SK-N-SH treated with all-trans-retinoic acid at 6 μM for 48 hours (cell line): ENCODE data around the gene BLMH.

ENCODE experiments used
- ATAC-seq: fragments of 200-7000 bp; cut with Tn5 transposase; 3 replicates; pipeline ENCODE4 v1.9.1; 2020; ENCODE audit warnings: mild to moderate bottlenecking, moderate library complexity
- ARNTL ChIP-seq: fragments of 450-650 bp; formaldehyde crosslinking; IDR thresholded peaks from 2 replicates; pipeline ENCODE4 v1.5.0; 2020; ENCODE audit warnings: low read depth, mild to moderate bottlenecking, moderate library complexity, borderline replicate concordance
- BACH2 ChIP-seq: fragments of 250-450 bp; sonication (Bioruptor Pico); IDR thresholded peaks from 2 replicates; pipeline ENCODE4 v1.9.0; 2021; ENCODE audit warnings: mild to moderate bottlenecking, borderline replicate concordance
- CSDC2 ChIP-seq: fragments of 250-450 bp; sonication (Bioruptor Pico); IDR thresholded peaks from 2 replicates; pipeline ENCODE4 v1.5.0; 2020; ENCODE audit warnings: mild to moderate bottlenecking, moderate library complexity
- GLIS3 ChIP-seq: fragments of 250-450 bp; sonication (Bioruptor Pico); IDR thresholded peaks from 2 replicates; pipeline ENCODE4 v1.5.0; 2020; ENCODE audit warnings: mild to moderate bottlenecking, moderate library complexity
- ISL1 ChIP-seq: fragments of 250-450 bp; sonication (Bioruptor Pico); IDR thresholded peaks from 2 replicates; pipeline ENCODE4 v2.1.2; 2022; ENCODE audit warnings: mild to moderate bottlenecking, moderate library complexity
- RARB ChIP-seq: fragments of 250-450 bp; sonication (Bioruptor Pico); IDR thresholded peaks from 2 replicates; pipeline ENCODE4 v1.8.0; 2021; ENCODE audit warnings: mild to moderate bottlenecking, moderate library complexity
- SNAI2 ChIP-seq: fragments of 250-450 bp; sonication (Bioruptor Pico); IDR thresholded peaks from 2 replicates; pipeline ENCODE4 v1.5.0; 2020; ENCODE audit warnings: mild to moderate bottlenecking, moderate library complexity
- TCF4 ChIP-seq: fragments of 250-450 bp; sonication (Bioruptor Pico); IDR thresholded peaks from 2 replicates; pipeline ENCODE4 v1.8.0; 2021; ENCODE audit warnings: mild to moderate bottlenecking, moderate library complexity, borderline replicate concordance
- TSHZ2 ChIP-seq: fragments of 250-450 bp; sonication (Bioruptor Pico); IDR thresholded peaks from 2 replicates; pipeline ENCODE4 v1.5.0; 2020; ENCODE audit warnings: mild to moderate bottlenecking, moderate library complexity
- ZC3H10 ChIP-seq: fragments of 250-450 bp; sonication (Bioruptor Pico); IDR thresholded peaks from 2 replicates; pipeline ENCODE4 v1.5.1; 2021; ENCODE audit warnings: mild to moderate bottlenecking, moderate library complexity
- ZFP3 ChIP-seq: fragments of 250-450 bp; sonication (Bioruptor Pico); IDR thresholded peaks from 2 replicates; pipeline ENCODE4 v1.5.0; 2020; ENCODE audit warnings: mild to moderate bottlenecking, moderate library complexity
- ZFP30 ChIP-seq: fragments of 450-650 bp; formaldehyde crosslinking; IDR thresholded peaks from 2 replicates; pipeline ENCODE4 v1.5.0; 2022; ENCODE audit warnings: mild to moderate bottlenecking, moderate library complexity
- ZNF565 ChIP-seq: fragments of 450-650 bp; formaldehyde crosslinking; conservative IDR thresholded peaks from 2 replicates; pipeline ENCODE4 v1.5.0; 2020; ENCODE audit warnings: low read depth, mild to moderate bottlenecking, moderate library complexity
- ZNF8 ChIP-seq: fragments of 450-650 bp; formaldehyde crosslinking; IDR thresholded peaks from 2 replicates; pipeline ENCODE4 v1.5.0; 2020; ENCODE audit warnings: mild to moderate bottlenecking, moderate library complexity
- TF ChIP-seq, protein P1 (sequence below): fragments of 250-450 bp; sonication (Bioruptor Pico); IDR thresholded peaks from 2 replicates; pipeline ENCODE4 v1.8.0; 2021; ENCODE audit warnings: low read depth, mild to moderate bottlenecking, moderate library complexity, borderline replicate concordance
- TF ChIP-seq, protein P2 (sequence below): fragments of 250-450 bp; sonication (Bioruptor Pico); IDR thresholded peaks from 2 replicates; pipeline ENCODE4 v1.5.1; 2020; ENCODE audit warnings: low read depth, mild to moderate bottlenecking, moderate library complexity
- TF ChIP-seq, protein P3 (sequence below): fragments of 250-450 bp; sonication (Bioruptor Pico); IDR thresholded peaks from 2 replicates; pipeline ENCODE4 v1.5.1; 2021; ENCODE audit warnings: mild to moderate bottlenecking, moderate library complexity
- TF ChIP-seq, protein P4 (sequence below): fragments of 250-450 bp; sonication (Bioruptor Pico); IDR thresholded peaks from 2 replicates; pipeline ENCODE4 v1.8.0; 2020; ENCODE audit warnings: mild to moderate bottlenecking, moderate library complexity, borderline replicate concordance

Gene BLMH

GRCh38 chr17:30234296-30234695 is 57.4 kb downstream of the BLMH start:
- ATAC-seq, result no peak
- TF ChIP-seq ARNTL (CRISPR knock-in tag), result no peak
- TF ChIP-seq TCF4 (CRISPR knock-in tag), result no peak
- TF ChIP-seq, protein P1, sequence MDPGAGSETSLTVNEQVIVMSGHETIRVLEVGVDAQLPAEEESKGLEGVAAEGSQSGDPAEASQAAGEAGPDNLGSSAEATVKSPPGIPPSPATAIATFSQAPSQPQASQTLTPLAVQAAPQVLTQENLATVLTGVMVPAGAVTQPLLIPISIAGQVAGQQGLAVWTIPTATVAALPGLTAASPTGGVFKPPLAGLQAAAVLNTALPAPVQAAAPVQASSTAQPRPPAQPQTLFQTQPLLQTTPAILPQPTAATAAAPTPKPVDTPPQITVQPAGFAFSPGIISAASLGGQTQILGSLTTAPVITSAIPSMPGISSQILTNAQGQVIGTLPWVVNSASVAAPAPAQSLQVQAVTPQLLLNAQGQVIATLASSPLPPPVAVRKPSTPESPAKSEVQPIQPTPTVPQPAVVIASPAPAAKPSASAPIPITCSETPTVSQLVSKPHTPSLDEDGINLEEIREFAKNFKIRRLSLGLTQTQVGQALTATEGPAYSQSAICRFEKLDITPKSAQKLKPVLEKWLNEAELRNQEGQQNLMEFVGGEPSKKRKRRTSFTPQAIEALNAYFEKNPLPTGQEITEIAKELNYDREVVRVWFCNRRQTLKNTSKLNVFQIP, result no peak
- TF ChIP-seq, protein P2, sequence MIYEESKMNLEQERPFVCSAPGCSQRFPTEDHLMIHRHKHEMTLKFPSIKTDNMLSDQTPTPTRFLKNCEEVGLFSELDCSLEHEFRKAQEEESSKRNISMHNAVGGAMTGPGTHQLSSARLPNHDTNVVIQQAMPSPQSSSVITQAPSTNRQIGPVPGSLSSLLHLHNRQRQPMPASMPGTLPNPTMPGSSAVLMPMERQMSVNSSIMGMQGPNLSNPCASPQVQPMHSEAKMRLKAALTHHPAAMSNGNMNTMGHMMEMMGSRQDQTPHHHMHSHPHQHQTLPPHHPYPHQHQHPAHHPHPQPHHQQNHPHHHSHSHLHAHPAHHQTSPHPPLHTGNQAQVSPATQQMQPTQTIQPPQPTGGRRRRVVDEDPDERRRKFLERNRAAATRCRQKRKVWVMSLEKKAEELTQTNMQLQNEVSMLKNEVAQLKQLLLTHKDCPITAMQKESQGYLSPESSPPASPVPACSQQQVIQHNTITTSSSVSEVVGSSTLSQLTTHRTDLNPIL (CRISPR knock-in tag), result no peak
- TF ChIP-seq SNAI2 (CRISPR knock-in tag), result no peak
- TF ChIP-seq TSHZ2 (CRISPR knock-in tag), result no peak
- no peak for TF ChIP-seq ZFP30 (CRISPR knock-in tag)
- no peak for TF ChIP-seq CSDC2

GRCh38 chr17:30232824-30233427 is 58.8 kb downstream of the BLMH start:
- TF ChIP-seq ISL1, result no peak
- no peak for TF ChIP-seq TCF4 (CRISPR knock-in tag)
- no peak for TF ChIP-seq ZNF565 (CRISPR knock-in tag)
- no peak for TF ChIP-seq ZC3H10 (CRISPR knock-in tag)
- TF ChIP-seq, protein P1, result no peak
- TF ChIP-seq ZFP30 (CRISPR knock-in tag), result no peak
- TF ChIP-seq, protein P3, sequence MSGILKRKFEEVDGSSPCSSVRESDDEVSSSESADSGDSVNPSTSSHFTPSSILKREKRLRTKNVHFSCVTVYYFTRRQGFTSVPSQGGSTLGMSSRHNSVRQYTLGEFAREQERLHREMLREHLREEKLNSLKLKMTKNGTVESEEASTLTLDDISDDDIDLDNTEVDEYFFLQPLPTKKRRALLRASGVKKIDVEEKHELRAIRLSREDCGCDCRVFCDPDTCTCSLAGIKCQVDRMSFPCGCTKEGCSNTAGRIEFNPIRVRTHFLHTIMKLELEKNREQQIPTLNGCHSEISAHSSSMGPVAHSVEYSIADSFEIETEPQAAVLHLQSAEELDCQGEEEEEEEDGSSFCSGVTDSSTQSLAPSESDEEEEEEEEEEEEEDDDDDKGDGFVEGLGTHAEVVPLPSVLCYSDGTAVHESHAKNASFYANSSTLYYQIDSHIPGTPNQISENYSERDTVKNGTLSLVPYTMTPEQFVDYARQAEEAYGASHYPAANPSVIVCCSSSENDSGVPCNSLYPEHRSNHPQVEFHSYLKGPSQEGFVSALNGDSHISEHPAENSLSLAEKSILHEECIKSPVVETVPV, result no peak
- no peak for TF ChIP-seq SNAI2 (CRISPR knock-in tag)
- TF ChIP-seq, protein P4, sequence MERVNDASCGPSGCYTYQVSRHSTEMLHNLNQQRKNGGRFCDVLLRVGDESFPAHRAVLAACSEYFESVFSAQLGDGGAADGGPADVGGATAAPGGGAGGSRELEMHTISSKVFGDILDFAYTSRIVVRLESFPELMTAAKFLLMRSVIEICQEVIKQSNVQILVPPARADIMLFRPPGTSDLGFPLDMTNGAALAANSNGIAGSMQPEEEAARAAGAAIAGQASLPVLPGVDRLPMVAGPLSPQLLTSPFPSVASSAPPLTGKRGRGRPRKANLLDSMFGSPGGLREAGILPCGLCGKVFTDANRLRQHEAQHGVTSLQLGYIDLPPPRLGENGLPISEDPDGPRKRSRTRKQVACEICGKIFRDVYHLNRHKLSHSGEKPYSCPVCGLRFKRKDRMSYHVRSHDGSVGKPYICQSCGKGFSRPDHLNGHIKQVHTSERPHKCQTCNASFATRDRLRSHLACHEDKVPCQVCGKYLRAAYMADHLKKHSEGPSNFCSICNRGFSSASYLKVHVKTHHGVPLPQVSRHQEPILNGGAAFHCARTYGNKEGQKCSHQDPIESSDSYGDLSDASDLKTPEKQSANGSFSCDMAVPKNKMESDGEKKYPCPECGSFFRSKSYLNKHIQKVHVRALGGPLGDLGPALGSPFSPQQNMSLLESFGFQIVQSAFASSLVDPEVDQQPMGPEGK (CRISPR knock-in tag), result no peak
- no peak for TF ChIP-seq ZNF8 (CRISPR knock-in tag)
- TF ChIP-seq RARB, result no peak
- no peak for TF ChIP-seq ZFP3 (CRISPR knock-in tag)
- no peak for TF ChIP-seq TSHZ2 (CRISPR knock-in tag)
- TF ChIP-seq BACH2, result no peak
- no peak for TF ChIP-seq CSDC2
- no peak for TF ChIP-seq GLIS3 (CRISPR knock-in tag)
- TF ChIP-seq ARNTL (CRISPR knock-in tag), result no peak
- no peak for ATAC-seq
